HepG2 (cell line): ENCODE results near the gene ALOX12. TPM values are rescaled to one million over a fixed set of nuclear protein-coding genes. Genes with fewer than 3 reads are reported as not detected.

Source experiments
- ATAC-seq: fragments of 200-7000 bp; cut with Tn5 transposase; 3 replicates; pipeline ENCODE4 v1.9.1; 2020; ENCODE audit warnings: mild to moderate bottlenecking, moderate library complexity
- BruUV-seq: library from RNA; stranded (reverse); fragments of 400-500 nt; replicated peaks from 2 replicates; lab custom pipeline; 2021; lab: Mats Ljungman, UMichigan
- CTCF ChIA-PET: fragments of 300-600 bp; formaldehyde crosslinking; extraction: SDS; loops from one replicate; lab custom pipeline; 2021; ENCODE audit warnings: low total read pairs, inconsistent platforms, low intra/inter-chr PET ratio; lab: Yijun Ruan, JAX
- POLR2A ChIA-PET: fragments of 350-600 bp; sonication (Branson Sonifier 250); formaldehyde crosslinking; loops from one replicate; lab custom pipeline; 2020; ENCODE audit warnings: antibody characterized with exemption, inconsistent platforms; lab: Yijun Ruan, JAX
- DNase-seq: peaks from one replicate; pipeline ENCODE4 v3.0.0-alpha.2; 2015; ENCODE audit warnings: low spot score
- FAIRE-seq: peaks from 3 replicates; lab custom pipeline; 2011; peaks lifted over from hg19 to GRCh38; lab: Jason Lieb, UNC
- H2AFZ ChIP-seq: one replicate; pipeline ENCODE4 v1.6.1; 2011; ENCODE audit warnings: low read length, inconsistent platforms
- H3K27ac ChIP-seq: fragments of 300-600 bp; 3 replicates; pipeline ENCODE4 v1.8.0; 2011; ENCODE audit warnings: mixed run types, mild to moderate bottlenecking, mixed read lengths, low read length, inconsistent platforms; ENCODE audit not compliant: insufficient read depth; ENCODE audit errors: extremely low read length
- H3K27me3 ChIP-seq, 2 experiments: fragments of 200-600 bp in 1 of 2; 2 replicates in 1 of 2; 3 replicates in 1 of 2; pipeline versions ENCODE4 v1.6.0 to v1.8.0; 2011; ENCODE audit warnings: low read length in 2 of 2, mild to moderate bottlenecking in 2 of 2, moderate library complexity in 2 of 2, inconsistent platforms in 1 of 2; ENCODE audit not compliant: insufficient read depth in 2 of 2, control insufficient read depth in 1 of 2
- H3K36me3 ChIP-seq, 2 experiments: fragments of 200-600 bp in 1 of 2; replicated peaks in 1 of 2; 2 replicates in 1 of 2; 3 replicates in 1 of 2; pipeline versions ENCODE4 v1.5.1 to v1.8.0; 2011; ENCODE audit warnings: low read length in 2 of 2, inconsistent platforms in 1 of 2; ENCODE audit not compliant: insufficient read depth in 2 of 2, control insufficient read depth in 1 of 2
- H3K4me1 ChIP-seq: 2 replicates; pipeline ENCODE4 v1.5.1; 2012; ENCODE audit warnings: low read length, inconsistent platforms; ENCODE audit not compliant: insufficient read depth
- H3K4me2 ChIP-seq: 2 replicates; pipeline ENCODE4 v1.6.0; 2011; ENCODE audit warnings: low read depth, low read length, inconsistent platforms
- H3K4me3 ChIP-seq, 3 experiments: fragments of 200-600 bp in 1 of 3; sonication (generic), shearing (Covaris generic) in 1 of 3; replicated peaks in 1 of 3; 2 replicates each; pipeline ENCODE4 v1.5.1; 2011 to 2016; ENCODE audit warnings: low read length in 3 of 3, inconsistent platforms in 2 of 3, low read depth in 2 of 3, mild to moderate bottlenecking in 2 of 3, control low read depth in 1 of 3, mixed read lengths in 1 of 3; ENCODE audit not compliant: insufficient read depth in 1 of 3
- H3K79me2 ChIP-seq: one replicate; pipeline ENCODE4 v1.6.1; 2011; ENCODE audit warnings: low read length, inconsistent platforms; ENCODE audit not compliant: insufficient read depth
- H3K9ac ChIP-seq: 2 replicates; pipeline ENCODE4 v1.6.0; 2011; ENCODE audit warnings: mild to moderate bottlenecking, low read depth, low read length, inconsistent platforms; ENCODE audit not compliant: insufficient read depth
- H3K9me3 ChIP-seq: 2 replicates; pipeline ENCODE4 v1.5.1; 2012; ENCODE audit warnings: mild to moderate bottlenecking, low read length
- H4K20me1 ChIP-seq: 2 replicates; pipeline ENCODE4 v1.6.0; 2011; ENCODE audit warnings: inconsistent platforms, mild to moderate bottlenecking, low read length, moderate library complexity; ENCODE audit not compliant: insufficient read depth
- ARID2 ChIP-seq: sonication (generic); formaldehyde crosslinking; IDR thresholded peaks from 2 replicates; pipeline ENCODE4 v1.8.1; 2022; ENCODE audit warnings: mild to moderate bottlenecking, missing genetic modification reagents, borderline replicate concordance
- BHLHE40 ChIP-seq: IDR thresholded peaks from 2 replicates; pipeline ENCODE4 v1.6.1; 2011; ENCODE audit warnings: low read length, improper control_type of control experiment
- BORCS8-MEF2B ChIP-seq: sonication (generic); formaldehyde crosslinking; IDR thresholded peaks from 2 replicates; pipeline ENCODE4 v1.8.0; 2022; ENCODE audit warnings: mild to moderate bottlenecking, missing genetic modification reagents
- DDIT3 ChIP-seq: sonication (generic); formaldehyde crosslinking; IDR thresholded peaks from 2 replicates; pipeline ENCODE4 v1.4.0; 2020; ENCODE audit warnings: mild to moderate bottlenecking, missing genetic modification reagents
- DMAP1 ChIP-seq: IDR thresholded peaks from 2 replicates; pipeline ENCODE4 v1.6.1; 2016
- PRPF4 ChIP-seq: fragments of 200-400 bp; formaldehyde crosslinking; IDR thresholded peaks from 2 replicates; pipeline ENCODE4 v1.6.1; 2016; ENCODE audit warnings: low read length, low read depth; ENCODE audit not compliant: poor library complexity, severe bottlenecking
- RXRB ChIP-seq: IDR thresholded peaks from 2 replicates; pipeline ENCODE4 v1.6.1; 2016; ENCODE audit warnings: borderline replicate concordance, missing genetic modification reagents, missing compliant biosample characterization
- SMAD3 ChIP-seq: sonication (generic); formaldehyde crosslinking; IDR thresholded peaks from 2 replicates; pipeline ENCODE4 v1.4.0; 2020; ENCODE audit warnings: missing genetic modification reagents
- THYN1 ChIP-seq: sonication (generic); formaldehyde crosslinking; IDR thresholded peaks from 2 replicates; pipeline ENCODE4 v1.8.1; 2023; ENCODE audit warnings: low read depth, mild to moderate bottlenecking, moderate library complexity, missing genetic modification reagents, borderline replicate concordance
- ZC3H13 ChIP-seq: sonication (generic); formaldehyde crosslinking; IDR thresholded peaks from 2 replicates; pipeline ENCODE4 v1.8.1; 2023; ENCODE audit warnings: mild to moderate bottlenecking, missing genetic modification reagents, moderate library complexity
- ZFP36L2 ChIP-seq: sonication (generic); formaldehyde crosslinking; IDR thresholded peaks from 2 replicates; pipeline ENCODE4 v1.4.0; 2020; ENCODE audit warnings: missing genetic modification reagents
- ZMYM3 ChIP-seq: sonication (generic); formaldehyde crosslinking; IDR thresholded peaks from 2 replicates; pipeline ENCODE4 v1.5.1; 2020; ENCODE audit warnings: mild to moderate bottlenecking, missing genetic modification reagents
- ZNF672 ChIP-seq: sonication (generic); formaldehyde crosslinking; IDR thresholded peaks from 2 replicates; pipeline ENCODE4 v1.8.1; 2022; ENCODE audit warnings: missing genetic modification reagents
- ZNF687 ChIP-seq: sonication (generic); formaldehyde crosslinking; IDR thresholded peaks from 2 replicates; pipeline ENCODE4 v1.5.1; 2020; ENCODE audit warnings: mild to moderate bottlenecking, missing genetic modification reagents, moderate library complexity
- WGBS: methylation state at CpG from one replicate; pipeline ENCODE4 v1.1.6; 2017; ENCODE audit warnings: low lambda C conversion rate; 5-methylcytosine and 5-hydroxymethylcytosine counted together
- in situ Hi-C: cut with HindIII; loops from 2 replicates; pipeline ENCODE4 v1.10.0; 2017; ENCODE audit warnings: low pct_unique_long_range_greater_than_20kb; ENCODE audit not compliant: extremely low pct_ligation_motif_present
- intact Hi-C: fragments of 100-400 bp; cut with micrococcal nuclease; formaldehyde crosslinking; loops from one replicate; pipeline ENCODE4 v1.10.0; 2022; ENCODE audit not compliant: unreplicated experiment
- polyA plus RNA-seq, 8 experiments: library from polyadenylated mRNA; depleted of rRNA in 3 of 8; stranded (reverse) in 7 of 8; unstranded in 1 of 8; fragments of >200 nt; fragmentation: Illumina TruSeq in 4 of 8; extraction: Trizol in 4 of 8; gene quantifications; 2 replicates each; pipeline versions ENCODE4 v1.2.1 to v1.2.3, GENCODE V29; 2011 to 2016; ENCODE audit warnings: low read depth in 4 of 8, missing spikeins in 1 of 8, mixed read lengths in 1 of 8; ENCODE audit not compliant: insufficient read depth in 1 of 8
- total RNA-seq, 5 experiments: library from RNA; depleted of rRNA; stranded (reverse); fragments of >200 nt; fragmentation: Illumina TruSeq; extraction: Trizol; gene quantifications; 2 replicates each; pipeline ENCODE4 v1.2.3, GENCODE V29; 2016; ENCODE audit warnings: low read depth in 1 of 5

The ALOX12 gene
- total and polyA plus RNA-seq, 2 of the 13 experiments (the other 11 are each of a cell fraction or from before 2014, with no cell fraction given): not detected

- intact Hi-C loops: no loop called here
- no peak for FAIRE-seq
- Histone ChIP-seq H3K4me3 (no peak overlapping the region), H3K27me3 (peaks cover 0 to under 1% of the 10 kb centered on the region in 2 experiments; a peak in 3 of 5 replicates), H3K79me2 (peaks cover 18% of the 10 kb centered on the region), H3K9me3 (no peaks in the 10 kb centered on the region), H3K4me1 (peaks cover 44% of the 10 kb centered on the region), H4K20me1 (no peaks in the 10 kb centered on the region), H3K36me3 (no peaks in the 10 kb centered on the region; a peak in 1 of 5 replicates), H3K9ac (no peak overlapping the region), H3K4me2 (no peak overlapping the region), H3K27ac (no peak overlapping the region), H2AFZ (no peak overlapping the region)
- in situ Hi-C loops: loop anchor here (10.0 kb wide), 1 partner anchor 352 kb away; no protein-coding TSS in a partner anchor
- BruUV-seq: no TSS peak
- ChIA-PET POLR2A (no interaction called here), CTCF (no interaction called here)
- TF ChIP-seq PRPF4: no peak
- TF ChIP-seq ZFP36L2 (CRISPR knock-in tag): no peak
- DNase-seq: no peak
- no peak for ATAC-seq
- WGBS: 92% methylated on average over 16 of the region's 20 CpGs
These were observed 21.3 kb downstream of the ALOX12 start for GRCh38 chr17:7016886-7017826.

- Histone ChIP-seq H2AFZ (no peak overlapping the region), H3K9me3 (no peaks in the 10 kb centered on the region), H3K27ac (no peak overlapping the region), H3K4me2 (no peak overlapping the region), H3K36me3 (no peaks in the 10 kb centered on the region; a peak in 1 of 5 replicates), H3K4me1 (peaks cover 50% of the 10 kb centered on the region), H3K4me3 (no peak overlapping the region), H4K20me1 (no peaks in the 10 kb centered on the region), H3K27me3 (peaks cover 0 to 6% of the 10 kb centered on the region in 2 experiments; a peak in 4 of 5 replicates), H3K9ac (no peak overlapping the region), H3K79me2 (peaks cover 13% of the 10 kb centered on the region)
- intact Hi-C loops: no loop called here
- DNase-seq (no peak), ATAC-seq (no peak), FAIRE-seq (no peak)
- ChIA-PET CTCF (no interaction called here), POLR2A (no interaction called here)
- no TSS peak for BruUV-seq
- in situ Hi-C loops: loop anchor here (10.0 kb wide), 1 partner anchor 353 kb away; no protein-coding TSS in a partner anchor
- WGBS: 89% methylated on average over 12 of the region's 12 CpGs
- TF ChIP-seq ZNF687: no peak
- TF ChIP-seq ARID2: no peak
- TF ChIP-seq DDIT3 (CRISPR knock-in tag): no peak
- no peak for TF ChIP-seq BHLHE40
- TF ChIP-seq DMAP1 (CRISPR knock-in tag): no peak
- TF ChIP-seq THYN1 (CRISPR knock-in tag): no peak
- TF ChIP-seq ZC3H13 (CRISPR knock-in tag): no peak
- no peak for TF ChIP-seq ZNF672
- TF ChIP-seq RXRB (CRISPR knock-in tag): no peak
- TF ChIP-seq ZMYM3 (CRISPR knock-in tag): no peak
- TF ChIP-seq BORCS8-MEF2B (CRISPR knock-in tag): no peak
- TF ChIP-seq SMAD3 (CRISPR knock-in tag): no peak
These were observed 22.0 kb downstream of the ALOX12 start for GRCh38 chr17:7017827-7018200.
